ENCODE results near the gene UBP1.
"Not testable (repeated sequence)": the region's sequence is repeated elsewhere in the genome, so short reads cannot be mapped to it uniquely, and the experiment has no call there.

The UBP1 gene

GRCh38 chr3:33433843-33434242 lies 6.4 kb downstream of the UBP1 start:
- no peak for DNase-seq

DNA sequence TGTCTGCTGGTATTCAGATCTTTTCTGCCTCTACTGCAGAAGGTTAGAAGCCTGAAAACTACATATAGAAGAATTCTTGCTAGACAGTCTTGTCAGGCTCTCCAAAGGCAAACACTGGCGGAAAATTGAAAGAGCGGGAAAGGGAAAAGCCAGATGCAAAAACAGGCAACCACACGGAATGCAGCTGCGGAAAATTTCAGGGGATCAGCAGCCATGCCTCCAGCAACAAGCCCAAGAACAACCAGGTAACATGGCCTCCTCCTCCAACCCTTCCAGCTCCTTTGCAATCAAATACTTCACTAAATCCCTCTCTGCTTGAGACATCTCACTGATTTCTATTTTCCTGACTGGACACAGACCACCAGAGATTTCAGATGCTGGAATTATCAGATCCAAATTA lies 9.6 kb downstream of the UBP1 start:
- DNase-seq = no peak

- no peak for DNase-seq
Measured at GRCh38 chr3:33430061-33430460, 10.1 kb downstream of the UBP1 start.

DNA sequence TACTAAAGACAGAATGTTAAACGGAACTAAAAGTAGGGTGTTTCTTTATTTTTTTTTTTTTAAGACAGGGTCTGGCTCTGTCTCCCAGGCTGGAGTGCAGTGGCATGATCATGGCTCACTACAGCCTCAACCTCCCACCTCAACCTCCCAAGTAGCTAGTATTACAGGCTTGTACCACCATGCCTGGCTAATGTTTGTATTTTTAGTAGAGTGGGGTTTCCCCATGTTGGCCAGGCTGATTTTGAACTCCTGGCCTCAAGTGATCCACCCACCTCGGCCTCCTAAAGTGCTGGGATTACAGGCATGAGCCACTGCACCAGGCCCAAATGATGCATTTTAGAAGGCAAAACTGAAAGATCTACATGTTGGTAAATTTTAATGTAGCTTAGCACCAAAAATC lies 10.9 kb downstream of the UBP1 start:
- DNase-seq = not testable (repeated sequence)

DNA sequence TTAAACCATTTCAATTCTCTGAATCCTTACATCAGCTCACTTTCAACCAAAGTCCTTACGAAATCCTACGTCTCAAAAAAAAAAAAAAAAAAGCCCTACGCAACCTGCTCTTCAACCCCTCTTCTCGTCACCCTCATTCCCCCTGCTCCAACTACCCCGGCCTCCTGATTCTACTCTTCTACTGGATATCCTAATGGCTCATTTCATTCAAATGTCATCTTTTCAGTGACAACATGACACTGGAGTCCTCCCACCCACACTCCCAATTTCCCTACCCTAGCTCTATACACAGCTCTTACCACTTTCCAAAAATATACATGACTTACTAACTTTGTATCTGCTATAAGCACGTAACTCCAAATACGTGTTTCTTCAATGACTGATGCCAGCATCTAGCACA lies 11.5 kb downstream of the UBP1 start:
- DNase-seq = no peak

DNA sequence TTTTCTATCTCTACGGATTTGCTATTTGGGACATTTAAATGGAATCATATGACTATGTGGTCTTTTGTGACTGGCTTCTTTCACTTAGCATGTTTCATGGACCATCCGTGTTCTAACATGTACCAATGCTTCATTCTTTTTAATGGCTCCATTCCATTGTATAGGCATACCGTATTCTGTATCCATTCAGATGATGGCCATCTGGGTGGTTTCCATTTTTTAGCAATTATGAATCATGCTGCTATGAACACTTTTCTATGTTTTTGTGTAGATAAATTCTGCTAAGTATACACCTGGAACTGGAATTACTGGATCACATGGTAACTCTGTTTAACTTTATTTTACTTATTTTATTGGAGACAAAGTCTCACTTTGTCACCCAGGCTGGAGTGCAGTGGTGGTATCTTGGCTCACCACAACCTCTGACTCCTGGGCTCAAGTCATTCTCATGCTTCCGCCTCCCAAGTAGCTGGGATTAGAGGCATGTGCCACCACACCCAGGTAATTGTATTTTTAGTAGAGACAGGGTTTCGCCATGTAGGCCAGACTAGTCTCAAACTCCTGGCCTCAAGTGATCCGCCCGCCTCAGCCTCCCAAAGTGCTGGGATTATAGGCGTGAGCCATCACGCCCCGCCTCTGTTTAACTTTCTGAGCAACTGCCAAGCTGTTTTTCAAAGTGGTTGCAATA lies 13.4 kb downstream of the UBP1 start:
- DNase-seq = no peak

GRCh38 chr3:33426068-33426467 lies 14.1 kb downstream of the UBP1 start:
- DNase-seq = peak; percentile 93

GRCh38 chr3:33425453-33425852 lies 14.8 kb downstream of the UBP1 start:
- no peak for DNase-seq

DNA sequence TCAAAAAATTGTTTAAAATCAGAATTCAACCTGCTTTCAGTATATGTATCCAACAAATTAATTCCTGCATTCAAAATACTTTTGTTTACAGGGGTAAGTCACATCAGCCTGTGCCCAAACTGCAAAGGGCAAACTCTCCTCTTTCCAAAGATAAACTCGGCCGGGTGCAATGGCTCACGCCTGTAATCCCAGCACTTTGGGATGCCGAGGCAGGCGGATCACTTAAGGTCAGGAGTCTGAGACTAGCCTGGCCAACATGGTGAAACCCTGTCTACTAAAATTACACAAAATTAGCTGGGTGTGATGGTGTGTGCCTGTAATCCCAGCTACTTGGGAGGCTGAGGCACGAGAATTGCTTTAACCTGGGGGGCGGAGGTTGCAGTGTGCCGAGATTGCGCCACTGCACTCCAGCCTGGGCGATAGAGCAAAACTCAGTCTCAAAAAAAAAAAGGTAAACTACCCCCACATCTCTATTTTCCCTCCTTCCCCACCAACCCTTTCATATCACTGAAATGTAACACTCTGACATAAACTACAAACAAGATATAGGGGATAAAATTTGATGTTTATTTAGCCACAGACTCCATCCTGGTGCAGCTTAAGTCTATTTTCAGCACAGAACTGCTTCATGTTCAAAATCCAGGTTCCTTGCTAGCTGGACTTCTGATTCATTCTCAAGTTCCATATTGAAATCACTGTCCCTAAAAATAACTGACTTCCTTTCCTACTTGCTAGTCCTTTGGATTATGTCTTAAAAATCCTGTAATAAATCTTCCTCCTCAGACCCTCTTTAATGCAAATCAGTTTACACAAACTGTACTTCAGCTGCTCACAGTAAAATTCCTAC lies 15.4 kb downstream of the UBP1 start:
- no peak for DNase-seq

- no peak for DNase-seq
Measured at GRCh38 chr3:33420966-33421365, 19.2 kb downstream of the UBP1 start.

DNA sequence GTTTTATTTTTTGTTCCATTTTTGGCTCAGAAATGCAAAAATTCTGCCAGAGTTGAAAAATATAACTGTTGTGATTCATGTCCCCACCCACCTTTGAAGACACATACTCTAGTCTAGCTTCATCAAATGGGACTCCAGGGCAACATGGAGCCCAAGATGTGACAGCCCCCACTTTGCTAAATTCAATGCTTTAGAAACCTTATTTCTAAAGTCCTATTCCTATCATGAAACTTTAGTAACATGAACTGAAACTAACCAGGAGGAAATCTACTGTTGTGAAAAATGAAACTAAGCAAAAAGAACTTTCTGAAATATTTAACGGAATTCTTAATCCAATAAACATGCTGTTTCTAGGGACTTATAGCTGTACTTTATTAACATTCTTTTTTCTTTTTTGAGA lies 20.3 kb downstream of the UBP1 start:
- no peak for DNase-seq

DNA sequence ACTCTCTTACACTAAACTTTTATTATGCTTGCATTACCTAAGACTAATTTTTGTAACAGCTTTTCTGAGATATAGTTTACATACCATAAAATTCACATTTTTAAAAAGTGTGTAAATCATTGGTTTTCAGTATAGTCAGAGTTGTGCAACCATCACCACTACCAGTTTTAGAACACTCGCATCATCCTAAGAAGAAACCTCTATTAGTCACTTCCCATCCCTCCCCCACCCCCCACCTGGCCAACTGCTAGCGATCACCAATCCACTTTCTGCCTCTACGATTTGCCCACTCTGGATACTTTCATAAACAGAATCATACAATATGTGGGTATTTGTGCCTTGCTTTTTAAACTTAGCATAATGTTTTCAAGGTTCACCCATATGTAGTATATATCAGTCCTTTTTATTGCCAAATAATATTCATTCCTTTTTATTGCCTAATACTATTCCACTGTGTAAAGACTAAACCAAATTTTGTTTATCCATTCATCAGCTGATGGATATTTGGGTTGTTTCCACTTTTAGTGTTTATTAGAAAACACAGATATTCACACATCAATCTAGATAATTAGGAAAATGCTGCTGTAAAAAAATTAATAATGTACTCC lies 23.0 kb downstream of the UBP1 start:
- no peak for DNase-seq

GRCh38 chr3:33410816-33411215 lies 29.4 kb downstream of the UBP1 start:
- not testable (repeated sequence) for DNase-seq

- DNase-seq = no peak
Measured at GRCh38 chr3:33403756-33404155, 36.4 kb downstream of the UBP1 start.

DNA sequence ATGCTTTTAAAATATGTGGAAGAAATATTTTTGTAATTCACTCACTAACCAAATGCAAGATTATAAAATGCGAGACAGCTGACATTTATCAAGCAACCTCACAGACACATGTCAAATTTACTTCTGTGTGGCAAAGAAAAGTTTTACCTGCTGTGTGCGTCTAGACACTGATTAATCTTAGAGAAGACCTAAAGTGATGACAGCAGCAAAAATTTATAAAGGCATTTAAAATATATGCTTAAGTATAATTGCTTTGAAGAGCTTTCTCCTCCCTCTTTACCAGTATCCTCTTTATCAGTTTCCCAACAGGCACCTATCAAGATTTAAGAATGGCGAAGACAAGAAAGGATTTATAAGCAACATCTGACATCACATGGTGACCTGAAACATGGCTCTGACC lies 37.3 kb downstream of the UBP1 start:
- no peak for DNase-seq

- DNase-seq = no peak
Measured at GRCh38 chr3:33401781-33402180, 38.4 kb downstream of the UBP1 start.

- DNase-seq = no peak
Measured at GRCh38 chr3:33398410-33398809, 41.8 kb downstream of the UBP1 start.

DNA sequence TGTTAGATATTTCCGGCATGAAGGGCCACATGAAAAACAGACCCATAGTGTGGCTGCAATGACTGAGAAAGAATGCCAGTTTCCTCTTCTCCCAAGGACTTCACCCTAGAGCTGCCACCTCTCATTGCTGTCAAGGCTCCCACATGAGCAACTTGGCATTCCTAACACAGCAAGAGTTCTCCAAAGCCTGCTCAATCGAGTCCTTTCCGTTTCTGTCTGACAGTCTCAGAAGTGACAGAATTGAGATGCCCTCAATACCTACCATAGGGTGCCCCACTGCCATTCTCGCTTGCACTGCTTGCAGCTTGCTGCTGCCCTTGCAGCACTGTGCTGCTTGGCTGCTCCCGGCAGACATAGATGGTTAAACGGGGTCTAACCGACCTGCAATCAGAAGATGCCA lies 44.3 kb downstream of the UBP1 start:
- DNase-seq = no peak

DNA sequence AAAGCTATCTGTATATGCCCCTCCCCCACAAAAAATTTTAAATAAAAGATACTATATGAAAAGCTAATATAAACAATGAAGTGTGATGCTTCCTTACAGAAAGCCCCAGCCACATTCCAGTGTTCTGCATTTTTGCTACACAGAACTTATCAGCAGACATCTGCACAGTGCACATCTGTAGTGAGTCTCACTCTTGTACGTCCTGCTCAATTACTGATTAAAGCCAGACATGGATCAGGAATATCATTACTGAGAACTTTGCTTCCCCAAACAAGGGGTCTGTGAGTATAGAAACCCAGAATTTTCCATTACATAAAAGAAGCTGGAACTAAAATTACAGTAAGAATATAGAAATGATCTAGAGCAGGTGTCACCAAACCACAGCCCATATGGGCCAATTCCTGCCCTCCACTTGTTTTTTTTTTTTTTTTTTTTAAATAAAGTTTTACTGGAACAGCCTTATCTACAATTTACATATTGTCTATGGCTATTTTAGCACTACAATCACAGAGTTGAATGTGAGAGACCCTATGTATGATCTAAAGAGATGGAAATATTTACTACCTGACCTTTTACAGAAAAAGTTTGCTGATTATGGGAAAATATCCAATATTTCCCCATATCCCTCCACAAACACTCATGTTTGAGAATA lies 45.7 kb downstream of the UBP1 start:
- no peak for DNase-seq

DNA sequence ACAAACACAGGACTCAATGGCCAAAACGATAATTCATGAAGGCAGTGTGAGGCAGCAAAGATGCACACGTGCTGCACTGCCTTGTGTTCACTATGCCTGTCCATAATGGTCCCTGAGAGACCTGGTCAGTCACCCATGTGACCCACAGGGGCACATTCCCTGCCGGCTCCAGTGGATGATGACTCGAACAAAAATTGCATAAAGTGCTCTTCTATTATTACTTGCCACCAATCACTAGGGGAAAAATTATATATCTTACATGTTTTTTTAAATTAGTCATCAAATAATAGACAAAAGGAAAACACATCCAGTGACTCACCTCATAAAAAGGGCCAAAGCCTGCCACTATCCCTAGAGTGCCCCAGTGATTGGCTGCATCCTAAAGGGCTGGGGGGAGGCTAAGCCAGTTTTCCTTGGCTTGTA lies 47.5 kb downstream of the UBP1 start:
- DNase-seq = no peak

GRCh38 chr3:33392144-33392543 lies 48.1 kb downstream of the UBP1 start:
- no peak for DNase-seq

GRCh38 chr3:33391255-33391995 lies 48.8 kb downstream of the UBP1 start:
- no peak for DNase-seq

GRCh38 chr3:33389908-33390307 lies 50.3 kb downstream of the UBP1 start:
- DNase-seq = no peak
